Measurements from ENCODE around the gene EYS.
"Not testable (repeated sequence)": the region's sequence is repeated elsewhere in the genome, so short reads cannot be mapped to it uniquely, and the experiment has no call there.

Gene EYS

GRCh38 chr6:63926950-63927927 is 1779.8 kb downstream of the EYS start:
- no peak for DNase-seq

- no peak for DNase-seq
Measured at GRCh38 chr6:63926258-63926780, 1780.7 kb downstream of the EYS start.

GRCh38 chr6:63923139-63923739 is 1783.8 kb downstream of the EYS start:
- DNase-seq = peak; percentile 22

GRCh38 chr6:63919556-63920110 is 1787.4 kb downstream of the EYS start:
- DNase-seq = no peak

GRCh38 chr6:63912887-63913286 is 1794.1 kb downstream of the EYS start:
- no peak for DNase-seq

- no peak for DNase-seq
Measured at GRCh38 chr6:63910863-63911551, 1796.0 kb downstream of the EYS start.

GRCh38 chr6:63904650-63905248 is 1802.3 kb downstream of the EYS start:
- no peak for DNase-seq

- no peak for DNase-seq
Measured at GRCh38 chr6:63899550-63899949, 1807.5 kb downstream of the EYS start.

GRCh38 chr6:63897952-63898351 is 1809.1 kb downstream of the EYS start:
- DNase-seq = no peak

- no peak for DNase-seq
Measured at GRCh38 chr6:63897459-63897858, 1809.6 kb downstream of the EYS start.

- no peak for DNase-seq
Measured at GRCh38 chr6:63888416-63888815, 1818.6 kb downstream of the EYS start.

- not testable (repeated sequence) for DNase-seq
Measured at GRCh38 chr6:63887804-63888203, 1819.2 kb downstream of the EYS start.

GRCh38 chr6:63887002-63887751 is 1819.8 kb downstream of the EYS start:
- no peak for DNase-seq

- no peak for DNase-seq
Measured at GRCh38 chr6:63886341-63886740, 1820.7 kb downstream of the EYS start.

- no peak for DNase-seq
Measured at GRCh38 chr6:63883597-63883996, 1823.4 kb downstream of the EYS start.

- no peak for DNase-seq
Measured at GRCh38 chr6:63882208-63882607, 1824.8 kb downstream of the EYS start.

GRCh38 chr6:63881791-63882190 is 1825.2 kb downstream of the EYS start:
- DNase-seq = no peak

- no peak for DNase-seq
Measured at GRCh38 chr6:63872233-63872632, 1834.8 kb downstream of the EYS start.

GRCh38 chr6:63868351-63868750 is 1838.7 kb downstream of the EYS start:
- no peak for DNase-seq

- DNase-seq = no peak
Measured at GRCh38 chr6:63864671-63865318, 1842.2 kb downstream of the EYS start.

- no peak for DNase-seq
Measured at GRCh38 chr6:63864061-63864460, 1843.0 kb downstream of the EYS start.
